CD4-positive, CD25-positive, alpha-beta regulatory T cell (primary cell): ENCODE measurements around the gene GRIK4. TPM values are rescaled to one million over a fixed set of nuclear protein-coding genes. Genes with fewer than 3 reads are reported as not detected.
A peak's percentile ranks its signal among the peaks of the same experiment; 100 is the strongest.

Experiments used
- ATAC-seq, 2 donors: fragments of 150-1000 bp; cut with Tn5 transposase; one replicate each; pipeline ENCODE4 v1.10.0; 2021; ENCODE audit warnings: low read depth in 2 of 2, moderate number of reproducible peaks in 2 of 2, moderate library complexity in 1 of 2
- DNase-seq, 3 donors: peaks; one replicate each; pipeline versions ENCODE4 v3.0.0 to v3.0.0-alpha.2; 2012 to 2022; ENCODE audit warnings: mixed read lengths in 1 of 3
- H3K27ac ChIP-seq: one replicate; pipeline ENCODE4 v1.7.0; 2013; ENCODE audit warnings: mild to moderate bottlenecking, low read length; ENCODE audit not compliant: insufficient read depth, poor library complexity, severe bottlenecking
- H3K27me3 ChIP-seq: one replicate; pipeline ENCODE4 v1.7.0; 2013; ENCODE audit warnings: low read length; ENCODE audit not compliant: control insufficient read depth, insufficient read depth
- H3K36me3 ChIP-seq: one replicate; pipeline ENCODE4 v1.7.0; 2013; ENCODE audit warnings: mild to moderate bottlenecking, low read length, moderate library complexity; ENCODE audit not compliant: control insufficient read depth, insufficient read depth
- H3K4me1 ChIP-seq: 2 replicates; pipeline ENCODE4 v1.7.0; 2013; ENCODE audit warnings: mild to moderate bottlenecking, low read length; ENCODE audit not compliant: insufficient read depth, control insufficient read depth, poor library complexity, severe bottlenecking
- H3K4me3 ChIP-seq: one replicate; pipeline ENCODE4 v1.7.0; 2013; ENCODE audit warnings: low read depth, mild to moderate bottlenecking, low read length, moderate library complexity
- H3K9me3 ChIP-seq, 2 experiments: 1 replicate in 1 of 2; 2 replicates in 1 of 2; pipeline ENCODE4 v1.7.0; 2013; ENCODE audit warnings: low read length in 2 of 2, mild to moderate bottlenecking in 1 of 2, moderate library complexity in 1 of 2; ENCODE audit not compliant: control insufficient read depth in 2 of 2
- H3K27ac Mint-ChIP-seq, 3 donors: one replicate each; pipeline ENCODE4 v1.8.0; 2020 to 2022; ENCODE audit warnings: mild to moderate bottlenecking in 3 of 3, mixed read lengths in 3 of 3, moderate library complexity in 2 of 3
- H3K27me3 Mint-ChIP-seq: one replicate; pipeline ENCODE4 v1.8.0; 2022; ENCODE audit warnings: mild to moderate bottlenecking, mixed read lengths
- H3K36me3 Mint-ChIP-seq: one replicate; pipeline ENCODE4 v1.8.0; 2020; ENCODE audit warnings: mixed read lengths
- H3K4me1 Mint-ChIP-seq, 4 donors: one replicate each; pipeline ENCODE4 v1.8.0; 2020 to 2022; ENCODE audit warnings: mixed read lengths in 4 of 4, mild to moderate bottlenecking in 1 of 4
- H3K4me3 Mint-ChIP-seq, 4 donors: one replicate each; pipeline ENCODE4 v1.8.0; 2020 to 2022; ENCODE audit warnings: mild to moderate bottlenecking in 4 of 4, mixed read lengths in 4 of 4, moderate library complexity in 3 of 4
- H3K9me3 Mint-ChIP-seq, 7 donors: one replicate each; pipeline ENCODE4 v1.8.0; 2020 to 2022; ENCODE audit warnings: mixed read lengths in 7 of 7, mild to moderate bottlenecking in 3 of 7, moderate library complexity in 2 of 7
- polyA plus RNA-seq, 4 donors: library from polyadenylated mRNA; unstranded; fragments of 300-500 nt; fragmentation: Illumina TruSeq; gene quantifications; one replicate each; pipeline ENCODE4 v1.2.3, GENCODE V29; 2021
- total RNA-seq: library from RNA; stranded (reverse); gene quantifications from one replicate; pipeline ENCODE4 v1.2.3, GENCODE V29; 2022

The GRIK4 gene
- total and polyA plus RNA-seq, 5 donors from 2014 or later = not detected

- no peaks in the 10 kb centered on the region for H3K36me3 Mint-ChIP-seq
- DNase-seq (no peak), ATAC-seq (peak in 1 of 2 donors; percentile 15)
- H3K4me1 Mint-ChIP-seq = peaks cover 0 to 6% (median 1%) of the 10 kb centered on the region in 4 donors
- Histone ChIP-seq H3K4me3 (no peak overlapping the region), H3K27me3 (no peaks in the 10 kb centered on the region), H3K36me3 (no peaks in the 10 kb centered on the region), H3K9me3 (peaks cover 0 to 2% of the 10 kb centered on the region in 2 experiments), H3K27ac (no peak overlapping the region), H3K4me1 (no peaks in the 10 kb centered on the region)
- H3K27ac Mint-ChIP-seq = no peak overlapping the region
- peaks cover 0 to 6% (median 2%) of the 10 kb centered on the region in 7 donors for H3K9me3 Mint-ChIP-seq
- peaks cover 6% of the 10 kb centered on the region for H3K27me3 Mint-ChIP-seq
- no peak overlapping the region for H3K4me3 Mint-ChIP-seq
Observed at GRCh38 chr11:120712014-120712413, 200.5 kb downstream of the GRIK4 start.

- Histone ChIP-seq H3K4me3 (no peak overlapping the region), H3K36me3 (no peaks in the 10 kb centered on the region), H3K27ac (no peak overlapping the region), H3K27me3 (no peaks in the 10 kb centered on the region), H3K4me1 (no peaks in the 10 kb centered on the region), H3K9me3 (peaks cover 0 to 2% of the 10 kb centered on the region in 2 experiments)
- Mint-ChIP-seq H3K27me3 (peaks cover 6% of the 10 kb centered on the region), H3K4me3 (no peak overlapping the region), H3K4me1 (peaks cover 0 to 6% (median 1%) of the 10 kb centered on the region in 4 donors), H3K27ac (no peak overlapping the region), H3K36me3 (no peaks in the 10 kb centered on the region), H3K9me3 (peaks cover 0 to 3% (median 0%) of the 10 kb centered on the region in 7 donors)
- no peak for DNase-seq
- no peak for ATAC-seq
Observed at GRCh38 chr11:120712881-120713280, 201.3 kb downstream of the GRIK4 start.

- Histone ChIP-seq H3K36me3 (no peaks in the 10 kb centered on the region), H3K4me1 (no peaks in the 10 kb centered on the region), H3K9me3 (no peaks in the 10 kb centered on the region), H3K27ac (no peak overlapping the region), H3K4me3 (no peak overlapping the region), H3K27me3 (no peaks in the 10 kb centered on the region)
- ATAC-seq (no peak), DNase-seq (no peak)
- Mint-ChIP-seq H3K4me1 (peaks cover 0 to 6% (median 1%) of the 10 kb centered on the region in 4 donors), H3K9me3 (peaks cover 0 to 3% (median 0%) of the 10 kb centered on the region in 7 donors), H3K27me3 (peaks cover 6% of the 10 kb centered on the region), H3K27ac (no peak overlapping the region), H3K4me3 (no peak overlapping the region), H3K36me3 (no peaks in the 10 kb centered on the region)
Observed at GRCh38 chr11:120713296-120713695, 201.7 kb downstream of the GRIK4 start.

GRCh38 chr11:120714438-120714837 lies 202.9 kb downstream of the GRIK4 start:
- no peaks in the 10 kb centered on the region for H3K9me3 ChIP-seq
- Mint-ChIP-seq H3K9me3 (peaks cover 0 to 3% (median 0%) of the 10 kb centered on the region in 7 donors), H3K4me3 (no peak overlapping the region), H3K4me1 (peaks cover 0 to 6% (median 1%) of the 10 kb centered on the region in 4 donors), H3K36me3 (no peaks in the 10 kb centered on the region), H3K27me3 (peaks cover 9% of the 10 kb centered on the region), H3K27ac (no peak overlapping the region)
- H3K27ac ChIP-seq = no peak overlapping the region
- H3K4me1 ChIP-seq = no peaks in the 10 kb centered on the region
- H3K27me3 ChIP-seq = no peaks in the 10 kb centered on the region
- no peaks in the 10 kb centered on the region for H3K36me3 ChIP-seq
- DNase-seq (no peak), ATAC-seq (no peak)
- H3K4me3 ChIP-seq = no peak overlapping the region

- DNase-seq (peak in 1 of 3 donors; percentile 9), ATAC-seq (no peak)
- Mint-ChIP-seq H3K36me3 (no peaks in the 10 kb centered on the region), H3K9me3 (peaks cover 0 to 7% (median 0%) of the 10 kb centered on the region in 7 donors), H3K27me3 (peaks cover 13% of the 10 kb centered on the region), H3K4me1 (peaks cover 0 to 6% (median 1%) of the 10 kb centered on the region in 4 donors), H3K4me3 (peak overlapping the region in 3 of 4 donors; percentile 49 to 76 (median 60)), H3K27ac (peak overlapping the region in 1 of 3 donors; percentile 52)
- H3K27ac ChIP-seq = no peak overlapping the region
- peaks cover 3% of the 10 kb centered on the region for H3K27me3 ChIP-seq
- no peaks in the 10 kb centered on the region for H3K4me1 ChIP-seq
- H3K9me3 ChIP-seq = no peaks in the 10 kb centered on the region
- H3K4me3 ChIP-seq = no peak overlapping the region
- H3K36me3 ChIP-seq = no peaks in the 10 kb centered on the region
Observed at GRCh38 chr11:120715239-120715638, 203.7 kb downstream of the GRIK4 start.

GRCh38 chr11:120717042-120717441 lies 205.5 kb downstream of the GRIK4 start:
- Mint-ChIP-seq H3K9me3 (peaks cover 0 to 7% (median 0%) of the 10 kb centered on the region in 7 donors), H3K4me1 (peaks cover 0 to 6% (median 1%) of the 10 kb centered on the region in 4 donors), H3K27ac (no peak overlapping the region), H3K36me3 (no peaks in the 10 kb centered on the region), H3K27me3 (peaks cover 18% of the 10 kb centered on the region), H3K4me3 (no peak overlapping the region)
- Histone ChIP-seq H3K27ac (no peak overlapping the region), H3K36me3 (no peaks in the 10 kb centered on the region), H3K4me3 (no peak overlapping the region), H3K9me3 (no peaks in the 10 kb centered on the region), H3K27me3 (peaks cover 4% of the 10 kb centered on the region), H3K4me1 (no peaks in the 10 kb centered on the region)
- DNase-seq (no peak), ATAC-seq (no peak)

GRCh38 chr11:120717623-120718022 lies 206.1 kb downstream of the GRIK4 start:
- Histone ChIP-seq H3K36me3 (no peaks in the 10 kb centered on the region), H3K27ac (no peak overlapping the region), H3K9me3 (no peaks in the 10 kb centered on the region), H3K4me3 (no peak overlapping the region), H3K4me1 (no peaks in the 10 kb centered on the region), H3K27me3 (peaks cover 4% of the 10 kb centered on the region)
- H3K4me1 Mint-ChIP-seq = peaks cover 0 to 6% (median 1%) of the 10 kb centered on the region in 4 donors
- H3K9me3 Mint-ChIP-seq = peaks cover 0 to 7% (median 0%) of the 10 kb centered on the region in 7 donors
- no peak overlapping the region for H3K27ac Mint-ChIP-seq
- H3K4me3 Mint-ChIP-seq = no peak overlapping the region
- no peak for DNase-seq
- peaks cover 18% of the 10 kb centered on the region for H3K27me3 Mint-ChIP-seq
- no peak for ATAC-seq
- no peaks in the 10 kb centered on the region for H3K36me3 Mint-ChIP-seq

GRCh38 chr11:120718171-120718570 lies 206.6 kb downstream of the GRIK4 start:
- peaks cover 0 to 6% (median 1%) of the 10 kb centered on the region in 4 donors for H3K4me1 Mint-ChIP-seq
- ATAC-seq = no peak
- H3K4me3 Mint-ChIP-seq = no peak overlapping the region
- H3K36me3 ChIP-seq = no peaks in the 10 kb centered on the region
- H3K9me3 Mint-ChIP-seq = peaks cover 0 to 8% (median 0%) of the 10 kb centered on the region in 7 donors
- H3K36me3 Mint-ChIP-seq = no peaks in the 10 kb centered on the region
- H3K27ac ChIP-seq = no peak overlapping the region
- no peak overlapping the region for H3K4me3 ChIP-seq
- no peaks in the 10 kb centered on the region for H3K4me1 ChIP-seq
- peaks cover 22% of the 10 kb centered on the region for H3K27me3 Mint-ChIP-seq
- no peak overlapping the region for H3K27ac Mint-ChIP-seq
- H3K9me3 ChIP-seq = no peaks in the 10 kb centered on the region
- H3K27me3 ChIP-seq = peaks cover 4% of the 10 kb centered on the region
- no peak for DNase-seq
